Activated T-helper 1 cell treated with anti-CD3 and anti-CD28 coated beads, Interleukin-12 subunit alpha, Interleukin-12 subunit beta, Interleukin-2, Interleukin-4 antibody, amounts not matched to agents 30 ng/mL and 10 ng/mL and 1 ng/mL, durations not matched to agents 14 hours and 24 hours and 36 hours (primary cell): ENCODE results near the gene OLFM3. TPM values are rescaled to one million over a fixed set of nuclear protein-coding genes. Genes with fewer than 3 reads are reported as not detected.

Experiments used
- DNase-seq: peaks from one replicate; pipeline ENCODE4 v3.0.0; 2021; ENCODE audit warnings: low spot score
- H3K27ac Mint-ChIP-seq: one replicate; pipeline ENCODE4 v1.8.0; 2021; ENCODE audit warnings: mild to moderate bottlenecking, mixed read lengths
- H3K27me3 Mint-ChIP-seq: one replicate; pipeline ENCODE4 v1.8.0; 2022; ENCODE audit warnings: mild to moderate bottlenecking, moderate library complexity, mixed read lengths; ENCODE audit not compliant: insufficient read depth
- H3K36me3 Mint-ChIP-seq: one replicate; pipeline ENCODE4 v1.8.0; 2021; ENCODE audit warnings: low read depth, mixed read lengths
- H3K4me1 Mint-ChIP-seq: one replicate; pipeline ENCODE4 v1.8.0; 2021; ENCODE audit warnings: low read depth, mixed read lengths
- H3K4me3 Mint-ChIP-seq: one replicate; pipeline ENCODE4 v1.8.0; 2021; ENCODE audit warnings: mild to moderate bottlenecking, moderate library complexity, mixed read lengths
- H3K9me3 Mint-ChIP-seq: one replicate; pipeline ENCODE4 v1.8.0; 2021; ENCODE audit warnings: mixed read lengths
- intact Hi-C: fragments of 100-400 bp; cut with micrococcal nuclease; formaldehyde crosslinking; loops from one replicate; pipeline ENCODE4 v1.15.1; 2024
- total RNA-seq: library from RNA; stranded (reverse); gene quantifications from 2 replicates; pipeline ENCODE4 v1.2.3, GENCODE V29; 2022

The OLFM3 gene
- total RNA-seq, 1 donor from 2014 or later: not detected

DNA sequence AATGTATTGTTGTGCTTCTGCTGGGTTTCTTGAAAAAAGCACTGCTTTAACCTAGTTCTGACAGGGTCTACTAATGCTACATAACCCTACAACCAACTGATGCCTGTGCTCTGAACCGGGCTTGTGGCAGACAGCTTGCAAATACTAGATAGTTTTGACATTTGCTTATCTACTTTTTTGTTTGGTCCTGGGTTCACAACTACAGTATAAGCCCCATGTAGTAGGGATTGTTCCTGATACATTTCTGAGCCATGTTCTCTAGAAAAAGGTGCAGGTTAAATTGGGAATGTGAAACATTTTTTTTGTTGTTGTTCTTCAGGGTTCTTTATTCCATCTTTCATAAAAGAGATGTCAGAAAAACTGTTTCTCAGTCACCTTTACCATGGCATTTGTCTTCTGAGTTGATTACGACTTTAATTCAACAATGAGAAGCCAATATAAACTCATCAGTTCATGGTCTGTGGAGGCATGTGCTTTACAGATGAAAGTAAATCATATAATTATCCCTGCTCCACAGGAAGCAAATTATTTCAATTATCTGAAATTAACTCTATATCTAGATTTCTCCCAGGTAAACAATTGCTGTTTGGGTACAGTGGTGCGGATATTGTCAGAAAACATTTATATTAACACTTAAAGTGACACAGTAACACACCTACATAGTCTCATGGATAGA, 22.0 kb downstream of the OLFM3 start:
- no peaks in the 10 kb centered on the region for H3K36me3 Mint-ChIP-seq
- intact Hi-C loops: no loop called here
- no peaks in the 10 kb centered on the region for H3K27me3 Mint-ChIP-seq
- no peak overlapping the region for H3K4me3 Mint-ChIP-seq
- no peak for DNase-seq
- H3K4me1 Mint-ChIP-seq: no peaks in the 10 kb centered on the region
- no peaks in the 10 kb centered on the region for H3K9me3 Mint-ChIP-seq
- no peak overlapping the region for H3K27ac Mint-ChIP-seq

- intact Hi-C loops: no loop called here
- no peak for DNase-seq
- Mint-ChIP-seq H3K4me1 (no peaks in the 10 kb centered on the region), H3K9me3 (no peaks in the 10 kb centered on the region), H3K4me3 (no peak overlapping the region), H3K27me3 (peaks cover 2% of the 10 kb centered on the region), H3K27ac (no peak overlapping the region), H3K36me3 (no peaks in the 10 kb centered on the region)
Measured at GRCh38 chr1:101971304-101971703, 25.4 kb downstream of the OLFM3 start.

- no peak for DNase-seq
- H3K4me3 Mint-ChIP-seq: no peak overlapping the region
- H3K36me3 Mint-ChIP-seq: no peaks in the 10 kb centered on the region
- H3K27me3 Mint-ChIP-seq: peaks cover 2% of the 10 kb centered on the region
- H3K9me3 Mint-ChIP-seq: no peaks in the 10 kb centered on the region
- H3K4me1 Mint-ChIP-seq: no peaks in the 10 kb centered on the region
- intact Hi-C loops: no loop called here
- no peak overlapping the region for H3K27ac Mint-ChIP-seq
Measured at GRCh38 chr1:101967871-101968270, 28.9 kb downstream of the OLFM3 start.

DNA sequence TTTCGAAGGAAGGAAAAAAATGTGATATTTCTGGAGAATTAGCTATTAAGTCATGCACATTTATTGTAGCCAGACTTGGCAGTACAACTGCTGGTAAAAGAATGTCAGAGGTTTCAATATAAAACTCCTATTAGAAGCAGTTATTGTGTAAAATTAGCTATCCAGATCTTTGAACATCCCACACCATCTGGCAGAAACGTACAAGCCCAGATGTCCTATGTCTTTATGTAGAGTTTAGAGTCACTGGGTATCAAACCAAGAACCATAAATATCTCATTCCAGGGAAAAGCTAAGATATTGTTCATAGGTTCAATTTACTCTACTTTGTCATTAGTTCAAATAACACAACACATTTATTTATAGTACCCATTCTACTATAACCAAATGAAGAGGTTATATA, 31.4 kb downstream of the OLFM3 start:
- Mint-ChIP-seq H3K27me3 (peaks cover 2% of the 10 kb centered on the region), H3K4me1 (no peaks in the 10 kb centered on the region), H3K27ac (no peak overlapping the region), H3K36me3 (no peaks in the 10 kb centered on the region), H3K4me3 (no peak overlapping the region), H3K9me3 (no peaks in the 10 kb centered on the region)
- DNase-seq: no peak
- intact Hi-C loops: no loop called here

- no peak for DNase-seq
- Mint-ChIP-seq H3K4me3 (no peak overlapping the region), H3K9me3 (no peaks in the 10 kb centered on the region), H3K4me1 (no peaks in the 10 kb centered on the region), H3K27me3 (peaks cover 2% of the 10 kb centered on the region), H3K36me3 (no peaks in the 10 kb centered on the region), H3K27ac (no peak overlapping the region)
- intact Hi-C loops: no loop called here
Measured at GRCh38 chr1:101964708-101965107, 32.0 kb downstream of the OLFM3 start.

DNA sequence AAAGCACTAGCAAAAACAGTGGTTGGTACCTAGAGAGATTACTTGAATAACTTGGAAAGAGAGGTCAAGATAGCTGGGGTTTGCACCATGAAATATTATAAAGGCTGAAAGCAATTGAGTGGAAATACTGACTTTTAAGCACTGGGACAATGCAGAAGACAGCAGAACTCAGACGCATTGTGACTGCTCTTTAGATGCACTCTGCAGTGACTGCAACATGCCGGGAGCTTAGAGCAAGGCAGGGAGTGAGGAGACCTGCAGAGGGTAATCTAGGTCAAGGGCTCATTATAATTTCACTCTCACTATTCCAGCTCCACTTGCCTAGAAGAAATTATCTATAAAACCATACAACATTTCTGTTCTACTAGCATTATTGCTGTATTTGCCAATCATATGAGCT, 36.6 kb downstream of the OLFM3 start:
- Mint-ChIP-seq H3K36me3 (no peaks in the 10 kb centered on the region), H3K4me3 (no peak overlapping the region), H3K27me3 (no peaks in the 10 kb centered on the region), H3K9me3 (no peaks in the 10 kb centered on the region), H3K4me1 (no peaks in the 10 kb centered on the region), H3K27ac (no peak overlapping the region)
- intact Hi-C loops: no loop called here
- DNase-seq: no peak

GRCh38 chr1:101959456-101959855, 37.3 kb downstream of the OLFM3 start:
- intact Hi-C loops: no loop called here
- no peaks in the 10 kb centered on the region for H3K9me3 Mint-ChIP-seq
- H3K27me3 Mint-ChIP-seq: no peaks in the 10 kb centered on the region
- no peak overlapping the region for H3K27ac Mint-ChIP-seq
- H3K4me3 Mint-ChIP-seq: no peak overlapping the region
- no peaks in the 10 kb centered on the region for H3K36me3 Mint-ChIP-seq
- H3K4me1 Mint-ChIP-seq: no peaks in the 10 kb centered on the region
- DNase-seq: no peak

DNA sequence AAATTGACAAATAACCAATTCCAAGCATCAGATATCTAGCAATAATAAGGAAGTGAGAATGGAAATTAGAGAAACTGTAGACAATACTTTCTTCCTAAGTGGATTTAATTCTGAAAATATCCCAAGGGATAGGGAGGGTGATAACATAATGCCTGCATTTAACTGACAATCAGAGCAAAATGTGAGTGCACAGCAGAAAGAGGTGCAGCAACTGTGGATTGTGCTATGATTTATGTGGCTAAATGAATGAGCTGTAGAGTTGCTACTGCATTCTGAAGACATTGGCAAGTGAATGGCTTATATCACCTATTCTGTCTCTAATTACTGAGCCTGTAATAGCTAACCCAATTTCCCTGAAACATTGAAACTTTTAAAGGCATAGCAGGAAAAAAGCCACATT, 39.0 kb downstream of the OLFM3 start:
- Mint-ChIP-seq H3K4me3 (no peak overlapping the region), H3K27me3 (no peaks in the 10 kb centered on the region), H3K9me3 (no peaks in the 10 kb centered on the region), H3K27ac (no peak overlapping the region), H3K4me1 (no peaks in the 10 kb centered on the region), H3K36me3 (no peaks in the 10 kb centered on the region)
- no peak for DNase-seq
- intact Hi-C loops: no loop called here

DNA sequence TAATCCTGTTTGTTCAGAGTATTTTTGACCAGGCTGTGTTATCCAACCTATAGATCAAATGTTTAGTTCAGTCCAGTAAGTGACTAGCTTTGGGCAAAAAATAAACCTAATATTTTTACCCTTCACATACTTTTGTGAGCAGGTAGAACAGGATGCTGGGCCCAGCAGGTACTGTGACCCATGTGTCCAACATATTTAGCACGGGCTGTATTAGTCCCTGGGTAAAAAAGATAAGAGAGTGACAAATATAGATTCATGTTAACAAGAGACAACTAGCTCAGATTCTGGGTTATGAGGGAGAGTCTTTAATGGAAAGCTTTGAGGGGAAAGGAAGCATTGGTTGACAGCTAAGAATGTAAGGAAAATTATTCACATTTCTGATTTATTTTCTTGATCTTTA, 43.1 kb downstream of the OLFM3 start:
- intact Hi-C loops: no loop called here
- Mint-ChIP-seq H3K4me1 (no peaks in the 10 kb centered on the region), H3K9me3 (no peaks in the 10 kb centered on the region), H3K4me3 (no peak overlapping the region), H3K27ac (no peak overlapping the region), H3K27me3 (no peaks in the 10 kb centered on the region), H3K36me3 (no peaks in the 10 kb centered on the region)
- DNase-seq: no peak

GRCh38 chr1:101945884-101946283, 50.8 kb downstream of the OLFM3 start:
- Mint-ChIP-seq H3K4me3 (no peak overlapping the region), H3K9me3 (no peaks in the 10 kb centered on the region), H3K27me3 (no peaks in the 10 kb centered on the region), H3K27ac (no peak overlapping the region), H3K4me1 (peaks cover 4% of the 10 kb centered on the region), H3K36me3 (no peaks in the 10 kb centered on the region)
- intact Hi-C loops: no loop called here
- no peak for DNase-seq

- H3K4me3 Mint-ChIP-seq: no peak overlapping the region
- no peaks in the 10 kb centered on the region for H3K36me3 Mint-ChIP-seq
- intact Hi-C loops: no loop called here
- H3K9me3 Mint-ChIP-seq: no peaks in the 10 kb centered on the region
- H3K27me3 Mint-ChIP-seq: no peaks in the 10 kb centered on the region
- no peak for DNase-seq
- H3K27ac Mint-ChIP-seq: no peak overlapping the region
- H3K4me1 Mint-ChIP-seq: peaks cover 4% of the 10 kb centered on the region
Measured at GRCh38 chr1:101943237-101943636, 53.5 kb downstream of the OLFM3 start.

DNA sequence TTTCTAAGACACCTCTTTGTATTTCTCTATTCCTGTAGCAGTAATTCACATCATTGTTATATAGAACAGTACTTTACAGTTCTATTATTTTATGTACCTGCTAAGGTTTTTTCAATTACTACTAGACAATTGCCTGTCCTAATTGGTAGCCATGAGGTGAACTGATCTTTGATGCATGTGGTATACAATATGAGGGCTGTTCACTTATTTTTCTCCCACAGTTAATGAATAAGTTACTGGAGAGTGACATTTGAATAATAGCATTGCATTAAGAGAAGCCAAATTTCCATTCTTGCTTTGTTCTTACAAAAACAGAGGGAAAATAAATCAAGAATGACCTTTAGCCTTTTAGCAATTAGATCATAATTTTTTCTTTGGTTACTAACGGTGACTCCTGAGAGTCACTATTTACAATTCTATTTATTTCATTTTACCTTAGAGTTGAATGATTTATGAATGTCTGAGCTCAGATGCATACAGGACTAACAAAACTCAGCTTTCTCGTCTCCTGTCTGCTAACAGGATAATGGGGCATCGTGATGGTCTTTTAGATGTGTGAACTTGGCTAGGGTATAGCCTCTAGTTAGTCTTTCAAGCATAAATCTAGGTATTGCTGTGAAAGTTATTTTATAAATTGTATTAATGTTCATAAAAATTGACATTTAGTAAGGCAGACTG, 54.1 kb downstream of the OLFM3 start:
- Mint-ChIP-seq H3K4me3 (no peak overlapping the region), H3K4me1 (peaks cover 4% of the 10 kb centered on the region), H3K9me3 (no peaks in the 10 kb centered on the region), H3K27ac (no peak overlapping the region), H3K27me3 (no peaks in the 10 kb centered on the region), H3K36me3 (no peaks in the 10 kb centered on the region)
- no peak for DNase-seq
- intact Hi-C loops: no loop called here

GRCh38 chr1:101938681-101939080, 58.0 kb downstream of the OLFM3 start:
- Mint-ChIP-seq H3K4me3 (no peak overlapping the region), H3K9me3 (no peaks in the 10 kb centered on the region), H3K27ac (no peak overlapping the region), H3K36me3 (no peaks in the 10 kb centered on the region), H3K4me1 (no peaks in the 10 kb centered on the region), H3K27me3 (no peaks in the 10 kb centered on the region)
- intact Hi-C loops: no loop called here
- no peak for DNase-seq

DNA sequence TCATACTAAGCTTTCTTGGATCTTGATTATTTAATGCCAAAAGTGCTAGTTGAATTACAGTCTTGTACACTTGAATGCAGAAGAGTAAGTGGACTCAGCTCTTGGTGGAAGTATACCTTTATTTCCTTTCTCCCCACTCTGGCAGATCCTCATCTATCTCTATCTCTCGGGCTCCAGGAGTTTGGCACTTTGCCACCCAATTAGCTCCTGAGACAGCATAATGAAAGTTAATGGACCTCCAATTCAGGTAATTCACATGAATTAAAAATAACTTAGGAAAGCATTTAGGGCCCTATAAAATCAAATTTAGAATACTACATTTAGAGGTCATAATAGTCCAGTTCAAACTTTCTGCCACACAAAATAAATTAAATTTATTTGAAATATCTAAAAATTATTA, 67.4 kb downstream of the OLFM3 start:
- Mint-ChIP-seq H3K36me3 (no peaks in the 10 kb centered on the region), H3K27ac (no peak overlapping the region), H3K4me3 (no peak overlapping the region), H3K27me3 (no peaks in the 10 kb centered on the region), H3K9me3 (no peaks in the 10 kb centered on the region), H3K4me1 (no peaks in the 10 kb centered on the region)
- no peak for DNase-seq
- intact Hi-C loops: no loop called here
